Psoas muscle (tissue), 8 donors: Measurements from ENCODE around the gene RPUSD4. TPM values are rescaled to one million over a fixed set of nuclear protein-coding genes. Genes with fewer than 3 reads are reported as not detected.

Experiments used
- ATAC-seq, 4 donors: fragments of 200-7000 bp; cut with Tn5 transposase; one replicate each; pipeline ENCODE4 v1.9.1; 2020; ENCODE audit warnings: moderate library complexity in 3 of 4, mild to moderate bottlenecking in 2 of 4
- DNase-seq, 2 donors: peaks; one replicate each; pipeline ENCODE4 v3.0.0-alpha.2; 2020
- H3K27ac ChIP-seq: fragments of 200-600 bp; one replicate; pipeline ENCODE4 v1.8.0; 2022
- H3K27me3 ChIP-seq, 3 donors: fragments of 200-600 bp in 1 of 3; one replicate each; pipeline versions ENCODE4 v1.6.1 to v1.8.0; 2013 to 2022; ENCODE audit warnings: low read length in 2 of 3, mild to moderate bottlenecking in 2 of 3, moderate library complexity in 1 of 3; ENCODE audit not compliant: insufficient read depth in 3 of 3
- H3K36me3 ChIP-seq, 2 donors: fragments of 200-600 bp in 1 of 2; one replicate each; pipeline versions ENCODE4 v1.6.1 to v1.8.0; 2013 to 2022; ENCODE audit warnings: low read depth in 1 of 2, mild to moderate bottlenecking in 1 of 2, moderate library complexity in 1 of 2; ENCODE audit not compliant: insufficient read depth in 1 of 2
- H3K4me1 ChIP-seq: fragments of 200-600 bp; one replicate; pipeline ENCODE4 v1.8.0; 2022
- H3K4me3 ChIP-seq: fragments of 200-600 bp; one replicate; pipeline ENCODE4 v1.8.0; 2022; ENCODE audit warnings: mild to moderate bottlenecking
- H3K9me3 ChIP-seq: fragments of 200-600 bp; one replicate; pipeline ENCODE4 v1.8.0; 2022
- CTCF ChIP-seq: fragments of 200-600 bp; IDR thresholded peaks from one replicate; pipeline ENCODE4 v1.8.0; 2022; ENCODE audit warnings: antibody characterized with exemption
- WGBS, 3 donors: extraction: QIAGEN DNeasy Blood & Tissue Kit; methylation state at CpG; one replicate each; pipeline versions ENCODE4 v1.1.6 to v1.1.7; 2013; 5-methylcytosine and 5-hydroxymethylcytosine counted together
- intact Hi-C, 2 donors: fragments of 100-400 bp; cut with DNase I; formaldehyde crosslinking; loops; one replicate each; pipeline versions ENCODE4 v1.11.0 to v1.14.2; 2022
- polyA plus RNA-seq, 3 donors: library from polyadenylated mRNA; stranded (reverse); fragments of 200-250 nt; gene quantifications; one replicate each; pipeline ENCODE4 v1.2.3, GENCODE V29; 2013
- total RNA-seq, 4 donors: library from RNA; stranded (reverse); fragmentation: NEBNext Ultra II Directional in 2 of 4; extraction: Animal tissue kit (Norgen Biotek cat#: 25700) in 2 of 4; gene quantifications; one replicate each; pipeline versions ENCODE4 v1.2.1 to v1.2.4, GENCODE V29; 2021 to 2023
- donor health status: healthy with polysubstance abuse.
- donor health status: DM: no; HTN: no; CAD: no; lungs with moderate emphysema.
- donor health status: Bipolar disorder and iron deficiency.
- donor health status: healthy.
- donor health status: DM: yes; HTN: yes; CAD: no.
- donor health status: DM: no; HTN: no; CAD: no.
- donor health status: DM: no; HTN: no; CAD: no.
- donor health status: DM: yes; HTN: yes; CAD: no.

Gene RPUSD4
- total and polyA plus RNA-seq, 7 donors, result 61.6 to 139 (median 86.7) TPM

GRCh38 chr11:126232683-126233082 lies 21.2 kb upstream of the RPUSD4 start:
- WGBS, 3 donors, result 85 to 93% (median 88%) methylated on average over 3 of the region's 3 CpGs
- Histone ChIP-seq H3K4me3 (no peak overlapping the region), H3K27ac (no peak overlapping the region), H3K4me1 (peaks cover 15% of the 10 kb centered on the region), H3K27me3 (no peaks in the 10 kb centered on the region), H3K36me3 (peaks cover 3 to 43% of the 10 kb centered on the region in 2 donors), H3K9me3 (no peaks in the 10 kb centered on the region)
- ATAC-seq (no peak), DNase-seq (no peak)
- no peak for TF ChIP-seq CTCF
- intact Hi-C loops, result no loop called here

- Histone ChIP-seq H3K27ac (peak overlapping the region; percentile 1), H3K9me3 (no peaks in the 10 kb centered on the region), H3K27me3 (no peaks in the 10 kb centered on the region), H3K4me3 (no peak overlapping the region), H3K4me1 (peaks cover 15% of the 10 kb centered on the region), H3K36me3 (peaks cover 3 to 43% of the 10 kb centered on the region in 2 donors)
- intact Hi-C loops, result no loop called here
- 31 to 44% (median 33%) methylated on average over 6 of the region's 6 CpGs for WGBS, 3 donors
- no peak for TF ChIP-seq CTCF
- ATAC-seq, result peak; percentile 42 to 78 (median 58)
- DNase-seq, result no peak
These were observed 20.4 kb upstream of the RPUSD4 start for GRCh38 chr11:126231725-126232459.

- TF ChIP-seq CTCF, result no peak
- ATAC-seq (no peak), DNase-seq (no peak)
- Histone ChIP-seq H3K27ac (no peak overlapping the region), H3K27me3 (no peaks in the 10 kb centered on the region), H3K4me3 (no peak overlapping the region), H3K36me3 (peaks cover 3 to 27% of the 10 kb centered on the region in 2 donors), H3K4me1 (peaks cover 15% of the 10 kb centered on the region), H3K9me3 (no peaks in the 10 kb centered on the region)
- WGBS, 3 donors, result 45 to 49% (median 46%) methylated on average over 3 of the region's 3 CpGs
- intact Hi-C loops, result no loop called here
These were observed 18.5 kb upstream of the RPUSD4 start for GRCh38 chr11:126229858-126230540.

- intact Hi-C loops, result no loop called here
- no peak for ATAC-seq
- WGBS, 3 donors, result 95 to 99% (median 96%) methylated on average over 9 to 11 of the region's 15 CpGs
These were observed 15.1 kb upstream of the RPUSD4 start for GRCh38 chr11:126226334-126227084.

More at GRCh38 chr11:126226334-126227084, 15.1 kb upstream of the RPUSD4 start:
- no peak overlapping the region for H3K4me3 ChIP-seq
- H3K9me3 ChIP-seq, result no peaks in the 10 kb centered on the region
- H3K27ac ChIP-seq, result no peak overlapping the region
- no peak for TF ChIP-seq CTCF
- H3K27me3 ChIP-seq, result no peaks in the 10 kb centered on the region
- DNase-seq, result no peak
- H3K36me3 ChIP-seq, result peaks cover 3 to 20% of the 10 kb centered on the region in 2 donors
- peaks cover 5% of the 10 kb centered on the region for H3K4me1 ChIP-seq
